Left ventricle myocardium inferior (tissue), 1 donor: ENCODE measurements around the gene SAMD10. TPM values are rescaled to one million over a fixed set of nuclear protein-coding genes. Genes with fewer than 3 reads are reported as not detected.

Experiments
- DNase-seq: peaks from one replicate; pipeline ENCODE4 v3.0.0-alpha.2; 2020
- H3K27ac ChIP-seq: fragments of 200-600 bp; replicated peaks from 2 replicates; pipeline ENCODE4 v1.8.0; 2021
- H3K27me3 ChIP-seq: fragments of 200-600 bp; 2 replicates; pipeline ENCODE4 v1.8.0; 2021; ENCODE audit warnings: low read depth
- H3K36me3 ChIP-seq: fragments of 200-600 bp; 2 replicates; pipeline ENCODE4 v1.8.0; 2021
- H3K4me1 ChIP-seq: fragments of 200-600 bp; 2 replicates; pipeline ENCODE4 v1.8.0; 2021
- H3K4me3 ChIP-seq: fragments of 200-600 bp; 2 replicates; pipeline ENCODE4 v1.8.0; 2021; ENCODE audit warnings: mild to moderate bottlenecking, moderate library complexity
- H3K9me3 ChIP-seq: fragments of 200-600 bp; replicated peaks from 2 replicates; pipeline ENCODE4 v1.8.0; 2021
- intact Hi-C: fragments of 100-400 bp; cut with micrococcal nuclease; formaldehyde crosslinking; loops from one replicate; pipeline ENCODE4 v1.11.0; 2022
- total RNA-seq: library from RNA; stranded (reverse); fragmentation: NEBNext Ultra II Directional; extraction: Animal tissue kit (Norgen Biotek cat#: 25700); gene quantifications from one replicate; pipeline ENCODE4 v1.2.1, GENCODE V29; 2021
- TF ChIP-seq, protein P1 (sequence below): fragments of 200-600 bp; IDR thresholded peaks from 2 replicates; pipeline ENCODE4 v1.8.0; 2021; ENCODE audit warnings: antibody characterized with exemption, mild to moderate bottlenecking, borderline replicate concordance
- donor health status: DM: no; HTN: yes; CAD: no; lungs with severe emphysema.

Gene SAMD10
- total RNA-seq, 1 donor from 2014 or later, result 5.6 TPM

DNA sequence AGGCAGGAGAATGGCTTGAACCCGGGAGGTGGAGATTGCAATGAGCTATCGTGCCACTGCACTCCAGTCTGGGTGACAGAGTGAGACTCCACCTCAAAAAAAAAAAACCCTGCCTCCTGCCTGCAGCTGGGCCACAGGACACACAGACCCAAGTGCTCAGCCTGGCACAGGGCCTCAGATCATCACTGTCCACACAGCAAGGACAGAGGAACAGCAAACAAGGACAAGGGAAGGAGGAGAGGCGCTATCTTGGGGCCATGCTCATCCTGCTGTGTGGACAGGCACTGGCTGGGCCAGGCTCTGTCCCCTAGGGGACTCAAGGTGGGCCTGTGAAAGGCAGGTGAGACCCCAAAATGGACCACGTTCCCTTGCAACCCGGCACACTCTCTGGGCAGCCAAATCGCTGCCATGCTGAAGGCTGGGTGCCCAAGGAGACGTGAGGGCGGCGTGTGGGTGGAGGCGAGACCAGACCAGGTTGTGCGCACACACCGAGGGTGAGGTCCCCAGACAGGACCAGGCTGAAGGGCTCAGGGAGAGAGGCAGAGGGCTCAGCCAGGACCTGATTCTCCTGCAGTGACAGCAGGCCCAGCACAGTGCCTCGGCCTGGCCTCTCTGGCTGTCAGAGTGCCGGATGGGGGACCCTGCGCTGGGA lies 32.3 kb downstream of the SAMD10 start:
- Histone ChIP-seq H3K4me3 (peak overlapping the region; percentile 71), H3K4me1 (peaks cover 100% of the 10 kb centered on the region)
- intact Hi-C loops, result no loop called here

DNA sequence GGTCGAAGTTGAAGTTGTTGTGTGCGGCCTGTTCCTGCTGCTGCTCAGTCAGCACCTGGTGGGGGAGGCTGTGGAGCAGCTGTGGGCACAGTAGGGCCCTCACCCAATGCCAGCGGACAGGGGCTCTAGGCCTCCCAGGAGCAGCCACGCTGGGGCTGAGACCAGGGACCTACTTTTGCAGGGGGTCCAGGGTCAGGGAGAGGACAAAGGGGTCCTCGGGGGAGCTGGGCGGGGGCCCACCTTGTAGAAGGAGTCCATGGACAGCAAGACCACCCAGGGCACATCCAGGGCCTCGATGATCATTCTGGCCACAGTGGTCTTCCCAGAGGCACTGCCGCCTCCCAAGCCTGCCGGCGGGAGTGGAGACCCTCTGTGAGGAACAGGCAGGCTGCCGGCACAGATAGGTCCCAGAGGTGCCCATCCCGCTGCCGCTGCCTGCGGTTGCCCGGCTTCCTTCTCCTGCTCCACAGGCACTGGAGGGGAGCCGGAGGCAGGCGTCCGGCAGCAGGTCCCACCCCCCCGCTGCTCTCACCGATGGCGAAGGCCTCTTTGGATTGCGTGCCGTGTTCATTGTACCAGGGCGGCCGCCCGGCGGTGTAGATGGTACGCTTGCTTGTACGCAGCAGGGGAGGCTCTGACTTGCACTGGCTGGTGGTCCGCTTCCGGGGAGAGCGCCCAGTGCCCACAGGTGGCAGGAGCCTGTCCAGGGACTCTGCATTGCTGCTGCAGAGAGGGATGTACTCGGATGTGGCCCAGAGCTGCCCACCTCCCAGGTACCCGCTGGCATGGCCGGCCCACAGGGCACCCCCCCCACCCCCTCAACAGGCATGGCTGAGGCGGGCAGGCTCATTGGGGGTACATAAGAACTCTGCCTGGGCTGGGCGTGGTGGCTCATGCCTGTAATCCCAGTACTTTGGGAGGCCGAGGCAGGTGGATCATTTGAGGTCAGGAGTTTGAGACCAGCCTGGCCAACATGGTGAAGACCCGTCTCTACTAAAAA lies 33.2 kb downstream of the SAMD10 start:
- H3K4me1 ChIP-seq, result peaks cover 91% of the 10 kb centered on the region
- H3K27me3 ChIP-seq, result no peaks in the 10 kb centered on the region
- no peak overlapping the region for H3K4me3 ChIP-seq
- TF ChIP-seq, protein P1, sequence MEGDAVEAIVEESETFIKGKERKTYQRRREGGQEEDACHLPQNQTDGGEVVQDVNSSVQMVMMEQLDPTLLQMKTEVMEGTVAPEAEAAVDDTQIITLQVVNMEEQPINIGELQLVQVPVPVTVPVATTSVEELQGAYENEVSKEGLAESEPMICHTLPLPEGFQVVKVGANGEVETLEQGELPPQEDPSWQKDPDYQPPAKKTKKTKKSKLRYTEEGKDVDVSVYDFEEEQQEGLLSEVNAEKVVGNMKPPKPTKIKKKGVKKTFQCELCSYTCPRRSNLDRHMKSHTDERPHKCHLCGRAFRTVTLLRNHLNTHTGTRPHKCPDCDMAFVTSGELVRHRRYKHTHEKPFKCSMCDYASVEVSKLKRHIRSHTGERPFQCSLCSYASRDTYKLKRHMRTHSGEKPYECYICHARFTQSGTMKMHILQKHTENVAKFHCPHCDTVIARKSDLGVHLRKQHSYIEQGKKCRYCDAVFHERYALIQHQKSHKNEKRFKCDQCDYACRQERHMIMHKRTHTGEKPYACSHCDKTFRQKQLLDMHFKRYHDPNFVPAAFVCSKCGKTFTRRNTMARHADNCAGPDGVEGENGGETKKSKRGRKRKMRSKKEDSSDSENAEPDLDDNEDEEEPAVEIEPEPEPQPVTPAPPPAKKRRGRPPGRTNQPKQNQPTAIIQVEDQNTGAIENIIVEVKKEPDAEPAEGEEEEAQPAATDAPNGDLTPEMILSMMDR, result no peak
- H3K27ac ChIP-seq, result peak overlapping the region; percentile 98
- no peaks in the 10 kb centered on the region for H3K9me3 ChIP-seq
- DNase-seq, result no peak
- peaks cover 43% of the 10 kb centered on the region for H3K36me3 ChIP-seq
- intact Hi-C loops, result no loop called here

More for the DNA sequence above, 32.3 kb downstream of the SAMD10 start:
- H3K36me3 ChIP-seq, result peaks cover 39% of the 10 kb centered on the region
- H3K27ac ChIP-seq, result peak overlapping the region; percentile 98
- TF ChIP-seq, protein P1, result peak; percentile 43
- peak; percentile 62 for DNase-seq
- no peaks in the 10 kb centered on the region for H3K27me3 ChIP-seq
- H3K9me3 ChIP-seq, result no peaks in the 10 kb centered on the region

DNA sequence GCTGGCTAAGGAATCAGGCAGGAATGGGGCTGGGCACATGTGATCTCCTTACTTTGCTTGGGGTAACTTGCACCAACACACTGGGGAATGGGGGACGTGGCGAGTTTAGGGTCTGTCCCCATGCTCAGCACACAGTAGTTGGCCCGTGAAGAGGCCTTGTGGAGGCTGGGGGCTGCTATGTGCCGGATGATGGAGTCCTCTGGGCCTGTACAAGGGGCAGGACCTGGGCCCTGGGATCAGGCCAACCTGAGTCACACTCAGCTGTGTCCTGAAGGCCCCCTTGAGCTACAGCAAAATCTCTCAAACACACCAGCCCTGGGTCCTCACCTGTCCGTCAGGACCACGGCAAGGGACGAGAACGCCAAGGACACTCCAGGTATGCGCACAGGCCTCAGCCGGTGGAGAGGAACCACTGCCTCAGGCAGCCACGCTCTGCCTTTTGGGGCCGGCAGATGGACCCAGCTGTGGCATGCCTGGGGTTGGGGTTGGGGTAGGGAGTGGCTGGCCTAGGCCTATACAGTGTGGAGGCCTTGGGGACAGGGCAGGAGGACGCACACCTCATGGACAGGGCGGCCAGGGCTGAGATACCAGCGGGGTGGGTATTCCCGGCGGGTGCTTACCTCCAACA lies 34.3 kb downstream of the SAMD10 start:
- peaks cover 53% of the 10 kb centered on the region for H3K36me3 ChIP-seq
- TF ChIP-seq, protein P1, result no peak

DNA sequence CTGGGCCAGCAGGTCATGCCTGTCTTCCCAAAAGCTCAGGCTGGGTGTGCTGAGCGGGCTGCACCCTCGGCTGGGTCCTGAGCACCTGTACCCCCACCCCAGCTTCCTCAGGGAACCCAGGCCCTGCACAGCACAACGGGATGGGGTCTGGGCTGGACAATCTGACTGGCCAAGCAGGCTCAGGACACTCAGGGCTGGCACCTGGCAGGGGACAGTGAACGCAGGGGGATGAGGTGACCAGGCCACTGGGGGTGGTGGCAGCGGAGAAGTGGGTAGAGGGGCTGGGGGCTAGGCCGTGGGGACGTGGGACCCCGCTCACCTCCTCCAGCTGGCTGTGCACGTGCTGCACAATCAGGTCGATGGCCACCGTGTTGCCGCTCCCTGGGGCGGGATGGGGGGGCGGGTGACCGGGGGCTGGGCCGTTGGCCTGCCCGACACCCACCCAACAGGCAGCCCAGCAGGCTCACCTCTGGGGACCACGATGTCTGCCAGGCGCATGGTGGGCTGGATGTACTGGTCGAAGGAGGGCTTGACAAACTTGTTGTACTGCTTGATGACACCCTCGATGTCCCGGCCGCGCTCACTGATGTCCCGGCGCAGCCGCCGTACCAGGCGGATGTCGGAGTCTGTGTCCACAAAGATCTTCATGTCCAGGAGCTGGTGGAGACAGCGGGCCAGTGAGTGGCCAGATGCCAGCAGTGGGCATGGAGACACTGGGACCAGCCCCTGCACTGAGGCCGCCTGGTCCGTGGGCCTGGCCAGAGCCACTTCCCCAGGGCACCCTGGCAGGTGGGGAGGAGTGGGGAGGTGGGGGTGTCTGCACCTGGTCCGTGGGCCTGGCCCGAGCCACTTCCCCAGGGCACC lies 35.1 kb downstream of the SAMD10 start:
- Histone ChIP-seq H3K4me3 (no peak overlapping the region), H3K27me3 (no peaks in the 10 kb centered on the region), H3K4me1 (peaks cover 72% of the 10 kb centered on the region), H3K9me3 (no peaks in the 10 kb centered on the region), H3K36me3 (peaks cover 61% of the 10 kb centered on the region), H3K27ac (peak overlapping the region; percentile 98)
- TF ChIP-seq, protein P1, result no peak
- intact Hi-C loops, result no loop called here
- DNase-seq, result no peak

More for the DNA sequence above, 34.3 kb downstream of the SAMD10 start:
- H3K9me3 ChIP-seq, result no peaks in the 10 kb centered on the region
- H3K27ac ChIP-seq, result peak overlapping the region; percentile 98
- H3K4me3 ChIP-seq, result no peak overlapping the region
- no peaks in the 10 kb centered on the region for H3K27me3 ChIP-seq
- H3K4me1 ChIP-seq, result peaks cover 80% of the 10 kb centered on the region
- intact Hi-C loops, result no loop called here
- DNase-seq, result no peak

DNA sequence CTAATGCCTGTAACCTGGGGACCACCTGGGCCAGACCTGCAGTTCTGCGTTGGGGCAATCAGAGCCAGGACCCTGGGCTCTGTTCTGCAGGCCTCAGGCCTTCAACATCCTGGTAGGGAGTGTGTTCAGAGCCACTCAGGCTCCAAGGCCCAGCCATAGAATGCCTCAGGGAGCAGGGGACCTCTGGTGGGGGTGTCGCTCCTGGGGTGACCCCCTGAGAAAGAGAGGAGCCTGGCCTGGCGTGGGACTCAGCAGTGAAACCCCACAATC lies 35.7 kb downstream of the SAMD10 start:
- H3K4me1 ChIP-seq, result peaks cover 66% of the 10 kb centered on the region
- no peak for DNase-seq
- H3K36me3 ChIP-seq, result peaks cover 66% of the 10 kb centered on the region
- H3K27me3 ChIP-seq, result no peaks in the 10 kb centered on the region
- no peak overlapping the region for H3K4me3 ChIP-seq
- peak overlapping the region; percentile 84 for H3K27ac ChIP-seq
- TF ChIP-seq, protein P1, result no peak
- intact Hi-C loops, result no loop called here
- H3K9me3 ChIP-seq, result no peaks in the 10 kb centered on the region
